ENCODE measurements around the gene ESPL1.

Gene ESPL1

GRCh38 chr12:53336181-53336681, 68.1 kb downstream of the ESPL1 start, which contains the start of gene SP7:
Gene SP7, minus strand, starts transcription at chr12:53336354. Its CDS starts 708 bp downstream, at chr12:53335646.
- DNase-seq (ENCODE audit: low spot score): no peak

DNA sequence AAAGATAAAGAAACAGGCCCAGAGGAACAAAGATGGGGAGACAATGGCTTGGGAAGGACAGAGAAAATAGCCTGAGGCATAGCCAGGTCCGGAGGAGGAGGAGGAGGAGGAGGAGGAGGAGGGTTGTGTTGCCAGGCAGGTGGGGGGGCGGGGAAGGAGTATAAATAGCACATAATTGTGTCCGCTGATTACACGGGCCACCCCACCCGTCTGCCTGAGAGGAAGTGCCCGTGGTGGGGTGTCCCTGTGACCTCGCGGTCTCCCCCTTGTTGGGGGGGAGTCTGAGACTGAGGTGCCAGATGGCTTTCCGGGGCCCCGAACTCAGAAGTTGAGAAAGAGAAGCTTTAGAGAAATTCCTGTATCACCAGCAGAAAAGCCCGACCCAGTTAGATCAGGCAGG, 69.9 kb downstream of the ESPL1 start:
- no peak for DNase-seq (ENCODE audit: low spot score)

DNA sequence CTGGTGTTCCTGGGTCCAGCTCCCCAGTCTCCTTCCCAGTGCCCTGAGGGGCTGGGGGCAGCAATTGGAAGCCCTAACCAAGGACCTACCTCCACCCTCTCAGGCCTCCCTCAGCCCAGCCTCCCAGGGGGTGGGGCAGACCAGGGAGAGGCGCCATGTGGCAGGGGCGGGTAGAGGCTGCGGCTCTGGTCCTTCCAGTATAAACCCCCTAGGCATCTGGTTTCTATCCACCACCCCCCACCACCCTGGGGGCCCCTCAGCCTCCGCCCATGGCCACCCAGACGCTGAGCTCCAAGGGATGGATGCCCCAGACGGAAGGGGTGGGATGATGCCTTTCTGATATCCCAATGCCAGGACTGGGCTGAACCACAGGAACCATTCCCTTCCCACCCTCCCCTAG, 70.8 kb downstream of the ESPL1 start:
- DNase-seq (ENCODE audit: low spot score): no peak

GRCh38 chr12:53340398-53340797, 72.3 kb downstream of the ESPL1 start:
- no peak for DNase-seq (ENCODE audit: low spot score)
